ENCODE data around the gene CD70.
"Not testable (repeated sequence)": the region's sequence is repeated elsewhere in the genome, so short reads cannot be mapped to it uniquely, and the experiment has no call there.

GRCh38 chr19:6582515-6583484, 8.2 kb downstream of the CD70 start:
- TF ChIP-seq CTCF (IDR thresholded peaks at IDR 0.05 in 4 of 5, conservative IDR thresholded peaks at IDR 0.05 in 1 of 5); POLR2A (IDR thresholded peaks at IDR 0.05): not testable (repeated sequence)

Data from gastrocnemius medialis (tissue), 4 donors.